NK-92 (cell line): Measurements from ENCODE around the gene LHX5.

ENCODE experiments used
- DNase-seq: peaks from one replicate; lab custom pipeline; 2025; ENCODE audit not compliant: unreplicated experiment; lab: John Stamatoyannopoulos, UW

Gene LHX5

DNA sequence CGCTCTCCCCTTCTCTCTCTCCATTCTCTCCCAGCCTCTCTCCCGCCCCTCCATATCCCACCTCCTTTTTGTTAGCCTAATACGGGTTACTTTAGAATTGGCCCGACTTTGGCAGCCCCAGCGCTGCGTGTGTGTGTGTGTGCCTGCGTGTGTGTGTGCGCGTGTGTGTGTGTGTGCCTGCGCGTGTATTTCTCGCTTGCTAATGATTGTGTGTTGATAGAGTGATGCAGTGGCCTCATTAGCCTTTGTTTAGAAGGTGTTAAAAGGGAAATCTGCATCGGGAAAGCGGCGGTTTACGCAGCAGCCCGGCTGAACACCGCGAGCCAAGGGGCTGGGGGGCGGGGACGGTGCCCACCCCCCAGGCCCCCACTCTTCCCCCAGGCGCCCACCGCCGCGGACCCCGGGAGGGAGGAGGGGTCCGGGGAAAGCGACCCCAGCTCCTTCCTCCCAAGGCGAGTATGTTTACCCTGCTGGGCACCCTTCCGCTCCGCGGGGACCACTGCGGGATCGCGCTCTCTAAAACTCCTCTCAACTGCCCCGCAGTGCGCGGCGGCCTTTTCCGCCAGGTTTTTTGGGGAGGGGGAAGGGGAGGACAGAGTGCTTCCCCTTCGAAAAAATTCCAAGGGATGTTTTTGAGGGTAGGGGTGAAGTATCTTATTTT, 6.8 kb upstream of the LHX5 start:
- DNase-seq: no peak

DNA sequence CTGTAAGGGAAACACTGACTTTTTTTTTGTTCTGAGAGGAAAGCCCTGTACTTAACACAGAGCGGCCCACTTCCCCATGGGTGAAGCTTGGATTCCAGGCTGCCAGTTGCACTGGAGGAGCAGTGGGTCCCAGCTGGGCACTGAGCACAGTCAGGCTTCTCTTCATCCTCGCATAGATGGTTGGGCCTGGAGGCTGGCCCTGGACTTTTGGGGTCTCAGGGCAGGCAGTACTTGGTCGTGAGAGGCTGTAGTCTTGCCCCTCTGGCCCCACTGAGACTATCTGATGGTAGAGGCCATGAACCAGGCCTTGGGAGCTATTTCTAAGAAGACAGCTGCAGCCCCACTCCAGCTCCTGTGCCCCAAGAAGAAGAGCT, 6.2 kb upstream of the LHX5 start:
- no peak for DNase-seq

DNA sequence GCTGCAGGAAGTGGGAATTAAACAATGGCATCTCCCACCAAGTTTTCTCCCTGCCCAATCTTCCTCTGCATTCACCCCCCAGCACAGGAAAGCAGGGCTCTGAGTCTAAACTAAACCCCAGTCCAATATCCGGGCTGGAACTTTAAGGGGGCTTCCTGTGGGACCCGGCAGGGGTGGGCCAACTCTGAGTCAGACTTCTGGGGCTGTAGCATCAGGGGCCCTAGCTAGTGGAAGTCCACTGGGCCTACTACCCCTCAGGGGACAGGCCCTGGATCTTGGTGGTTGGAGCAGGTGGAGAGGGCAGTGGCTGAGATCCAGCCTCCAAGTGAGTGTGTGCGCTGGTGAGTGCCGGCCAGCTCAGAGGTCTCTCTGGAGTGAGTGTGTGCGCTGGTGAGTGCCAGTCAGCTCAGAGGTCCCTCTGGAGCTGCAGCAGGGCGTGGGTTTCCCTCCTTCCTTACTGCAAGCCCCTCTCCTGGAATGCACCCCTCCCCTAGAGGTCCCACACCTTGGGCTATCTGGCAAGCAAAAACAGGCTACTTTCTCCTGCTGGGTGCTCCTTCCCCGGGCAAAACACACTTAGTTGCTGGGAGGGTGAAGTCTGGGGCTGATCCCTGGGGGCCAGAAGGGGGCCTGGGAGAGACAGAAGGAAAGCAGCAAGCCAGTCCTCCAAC, 5.6 kb upstream of the LHX5 start:
- no peak for DNase-seq

DNA sequence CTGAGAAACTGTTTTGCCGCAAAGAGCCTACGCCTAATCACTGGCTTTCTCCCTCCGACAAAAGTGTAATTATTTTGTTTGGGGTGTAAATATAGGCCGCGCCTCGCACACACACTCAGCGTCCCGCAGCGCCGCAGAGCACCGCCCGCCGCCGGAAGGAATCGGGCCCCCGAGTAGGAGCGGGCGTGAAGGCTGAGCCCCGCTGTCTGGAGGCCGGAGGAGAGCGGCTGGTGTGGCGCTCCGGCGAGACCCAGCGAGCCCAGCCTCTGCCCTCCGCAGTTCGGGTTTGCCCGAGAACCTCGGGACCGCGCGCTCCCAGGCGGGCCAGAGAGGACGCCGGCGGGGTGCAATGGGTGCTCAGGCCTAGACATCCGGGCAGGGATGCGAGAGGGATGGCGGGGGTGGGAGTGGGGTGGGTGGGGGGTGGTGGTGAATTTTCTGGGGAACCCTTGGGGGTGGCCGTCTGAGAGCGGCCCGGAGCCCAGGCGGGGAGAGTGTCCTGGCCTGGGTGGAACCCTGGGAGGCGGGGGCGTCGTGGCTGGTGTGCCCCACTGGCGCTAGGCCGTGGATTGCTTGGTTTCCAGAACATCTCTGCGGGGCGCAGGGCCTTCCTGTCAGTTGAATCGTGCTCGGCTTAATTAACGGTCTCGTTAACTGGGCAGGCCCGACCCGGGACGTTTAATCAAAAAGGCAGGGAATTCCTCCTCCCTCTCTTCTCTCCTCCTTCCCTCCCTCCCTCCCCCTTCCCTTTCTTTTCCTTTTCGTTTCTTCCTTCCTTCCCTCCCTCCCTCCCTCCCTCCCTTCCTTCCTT, 4.7 kb upstream of the LHX5 start:
- no peak for DNase-seq

DNA sequence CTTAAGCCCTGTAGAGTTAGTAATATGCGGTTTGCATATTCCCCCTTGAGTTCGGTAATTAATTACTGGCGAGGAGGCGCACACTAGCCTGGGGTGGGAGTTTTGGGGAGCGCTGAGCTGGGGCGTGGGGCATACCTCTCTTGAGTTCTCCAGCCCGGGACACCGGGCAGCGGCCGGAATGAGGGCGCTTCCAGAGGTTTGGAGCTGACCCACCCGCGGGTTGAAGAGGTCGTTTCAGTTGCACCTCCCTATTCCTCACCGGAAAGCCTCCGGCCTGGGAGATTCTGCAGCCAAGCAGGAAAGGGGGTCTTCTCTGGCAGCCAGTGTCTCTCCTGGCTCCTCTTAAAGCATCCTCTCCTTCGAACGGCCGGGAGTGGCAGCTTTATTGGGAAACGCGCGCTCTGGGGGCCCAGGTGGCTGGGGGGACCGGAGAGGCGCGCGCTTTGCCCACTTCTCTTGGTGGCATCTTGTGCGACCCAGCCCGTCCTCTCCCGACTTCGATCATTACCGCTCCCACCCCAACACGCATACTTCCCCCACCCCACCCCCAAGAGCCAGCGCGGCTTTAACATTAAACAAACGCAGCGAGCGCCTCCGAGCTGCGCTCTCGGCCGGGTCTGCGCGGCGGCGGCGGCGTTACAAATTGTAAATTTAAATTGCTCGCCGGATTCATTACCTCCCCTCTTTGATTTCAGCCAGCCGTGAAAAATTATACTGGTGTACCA, 3.9 kb upstream of the LHX5 start:
- DNase-seq: no peak

DNA sequence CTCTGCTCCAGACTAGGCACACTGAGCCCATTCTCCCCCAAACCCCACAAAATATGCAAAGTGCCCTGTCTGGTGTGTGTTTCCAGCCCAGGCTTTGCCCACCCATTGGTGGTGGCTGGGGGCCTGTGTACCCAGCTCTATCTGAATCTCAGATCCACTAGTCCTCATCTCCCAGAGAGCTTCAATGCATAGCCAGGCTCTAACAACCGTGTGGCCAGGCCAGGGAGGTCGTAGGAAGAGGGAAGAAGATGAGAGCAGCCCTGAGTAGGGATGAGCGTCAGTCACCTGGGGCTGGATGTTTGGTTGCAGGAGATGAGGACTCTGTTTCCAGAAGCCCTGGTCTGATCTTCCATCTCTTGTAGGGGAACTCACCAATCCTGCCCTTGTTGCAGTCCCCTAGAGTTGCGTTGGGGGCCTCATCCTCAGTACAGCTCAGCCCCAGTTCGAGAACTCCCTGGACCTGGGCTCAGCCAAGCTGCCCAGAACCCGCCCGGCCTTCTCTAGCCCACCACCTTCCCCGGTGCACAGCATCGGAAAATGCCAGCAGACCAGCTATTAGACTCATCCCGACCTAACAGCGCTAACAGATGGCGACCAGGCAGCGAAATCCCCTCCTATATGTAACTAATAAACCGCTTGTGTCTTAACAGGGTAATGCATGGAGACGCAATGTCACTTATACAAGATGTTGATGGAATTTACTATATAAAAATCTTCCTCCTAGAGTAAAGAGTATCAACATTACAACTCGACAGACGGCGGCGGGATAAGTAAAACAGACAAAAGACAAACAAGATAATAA, 3.2 kb upstream of the LHX5 start:
- no peak for DNase-seq

DNA sequence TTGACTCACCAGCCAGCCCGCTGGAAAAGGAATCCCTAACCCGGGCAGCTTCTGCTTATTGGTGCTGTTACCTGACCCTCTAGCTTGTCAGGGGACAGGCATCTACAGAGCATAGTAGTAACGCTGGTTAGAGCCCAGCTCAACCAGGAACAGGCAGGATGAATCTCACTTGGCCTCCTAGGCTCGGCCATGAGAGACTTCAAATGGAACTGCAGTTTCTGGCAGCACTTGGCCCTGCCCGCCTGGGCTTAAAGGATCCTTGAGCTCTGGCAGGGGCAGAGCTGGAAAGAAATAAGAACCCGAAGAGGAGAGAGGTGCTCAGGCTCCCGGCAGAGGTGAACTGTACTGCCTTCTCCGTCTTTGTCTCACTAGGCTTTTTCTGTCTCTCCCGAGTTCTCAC, 2.3 kb upstream of the LHX5 start:
- DNase-seq: no peak

DNA sequence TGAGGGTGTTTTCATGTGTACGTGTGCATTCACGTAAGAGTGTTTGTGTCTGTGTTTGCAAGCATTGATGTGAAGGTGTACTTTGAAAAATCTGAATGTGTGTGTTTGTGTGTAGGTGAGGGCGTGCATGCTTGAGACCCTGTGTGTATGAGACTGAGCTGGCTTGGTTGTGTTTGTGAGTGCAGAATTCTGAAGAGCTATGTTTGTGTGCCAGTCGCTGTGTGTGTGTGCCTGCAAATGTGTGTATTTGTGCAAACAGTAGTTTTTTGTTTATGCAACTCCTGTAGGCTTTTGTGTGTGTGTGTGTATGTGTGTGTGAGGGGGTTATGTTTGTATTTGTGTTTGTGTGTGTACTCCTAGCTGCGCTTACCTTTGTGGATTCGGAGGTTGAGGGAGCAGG, 1.7 kb upstream of the LHX5 start:
- no peak for DNase-seq

- no peak for DNase-seq
Measured at GRCh38 chr12:113472191-113473121, 785 bp upstream of the LHX5 start.

DNA sequence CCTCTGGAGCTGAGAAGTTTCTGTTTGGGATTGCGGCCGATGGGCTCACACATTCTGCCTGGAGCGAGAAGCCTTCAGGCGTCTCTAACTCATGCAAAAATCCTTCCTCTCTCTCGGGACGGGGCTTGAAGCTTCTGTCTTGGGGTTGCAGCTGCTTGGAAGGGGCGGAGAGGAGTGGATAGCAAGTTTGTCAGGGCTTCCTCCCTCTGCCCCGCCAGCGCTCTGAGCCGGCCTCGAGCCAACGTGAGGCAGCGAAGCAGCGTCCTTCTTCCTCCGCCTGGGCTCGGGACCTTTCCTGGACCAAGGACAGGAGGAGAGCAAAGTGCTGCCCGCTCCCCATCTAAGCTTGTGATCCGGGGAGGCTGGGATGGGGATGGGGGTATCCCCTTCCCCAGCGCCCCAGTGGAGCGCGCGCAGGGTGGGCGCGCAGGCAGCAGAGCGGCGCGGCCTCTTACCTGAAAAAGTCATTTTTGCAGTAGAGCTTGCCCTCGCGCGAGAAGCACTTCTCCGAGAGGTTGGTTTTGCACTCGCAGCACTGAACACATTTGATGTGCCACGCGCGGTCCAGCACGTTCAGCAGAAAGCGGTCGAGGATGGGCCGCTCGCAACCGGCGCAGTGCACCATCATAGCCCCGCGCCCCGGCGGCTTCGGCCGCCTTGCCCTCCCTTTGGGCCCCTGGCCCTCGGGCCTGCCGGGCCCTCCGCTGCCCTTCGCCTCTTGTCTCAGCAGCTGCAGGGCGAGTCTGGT, 626 bp downstream of the LHX5 start:
- no peak for DNase-seq

DNA sequence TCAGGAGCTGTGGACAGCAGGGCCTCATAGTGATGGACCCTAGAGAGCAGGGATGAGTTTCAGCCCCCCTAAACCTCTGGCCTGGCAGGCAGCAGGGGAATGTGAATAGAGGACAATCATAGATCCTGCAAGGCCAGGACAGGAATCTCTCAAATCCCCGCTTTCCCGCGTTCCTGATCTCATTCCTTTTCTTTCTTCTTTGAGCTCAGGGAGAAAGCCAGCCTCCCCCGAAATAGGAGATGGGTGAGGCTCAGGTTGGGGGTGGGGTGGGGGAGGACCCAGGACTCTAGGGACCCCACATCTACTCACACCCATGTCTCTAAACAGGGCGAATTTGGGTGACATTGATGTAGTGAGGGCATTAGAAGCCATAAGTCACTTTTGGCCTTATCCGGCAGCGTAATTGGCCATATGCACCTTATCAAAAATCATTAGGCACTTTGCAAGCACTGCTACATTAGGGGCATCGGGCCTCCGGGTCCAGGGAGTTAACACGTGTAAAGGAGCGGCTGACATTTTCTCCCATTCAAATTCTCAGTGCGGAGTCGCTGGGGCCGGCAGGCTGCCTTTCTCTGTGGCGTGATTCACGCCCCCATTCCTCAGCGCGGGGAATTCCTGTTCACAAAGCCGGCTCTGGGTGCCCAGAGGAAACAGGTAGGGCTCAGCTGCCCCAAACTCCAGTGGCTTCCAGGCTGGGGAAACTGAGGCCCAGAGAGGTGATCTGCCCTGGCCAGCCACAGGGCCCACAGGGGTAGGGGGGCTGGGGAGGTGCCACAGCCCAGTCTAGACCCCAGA, 1.5 kb downstream of the LHX5 start:
- DNase-seq: no peak

DNA sequence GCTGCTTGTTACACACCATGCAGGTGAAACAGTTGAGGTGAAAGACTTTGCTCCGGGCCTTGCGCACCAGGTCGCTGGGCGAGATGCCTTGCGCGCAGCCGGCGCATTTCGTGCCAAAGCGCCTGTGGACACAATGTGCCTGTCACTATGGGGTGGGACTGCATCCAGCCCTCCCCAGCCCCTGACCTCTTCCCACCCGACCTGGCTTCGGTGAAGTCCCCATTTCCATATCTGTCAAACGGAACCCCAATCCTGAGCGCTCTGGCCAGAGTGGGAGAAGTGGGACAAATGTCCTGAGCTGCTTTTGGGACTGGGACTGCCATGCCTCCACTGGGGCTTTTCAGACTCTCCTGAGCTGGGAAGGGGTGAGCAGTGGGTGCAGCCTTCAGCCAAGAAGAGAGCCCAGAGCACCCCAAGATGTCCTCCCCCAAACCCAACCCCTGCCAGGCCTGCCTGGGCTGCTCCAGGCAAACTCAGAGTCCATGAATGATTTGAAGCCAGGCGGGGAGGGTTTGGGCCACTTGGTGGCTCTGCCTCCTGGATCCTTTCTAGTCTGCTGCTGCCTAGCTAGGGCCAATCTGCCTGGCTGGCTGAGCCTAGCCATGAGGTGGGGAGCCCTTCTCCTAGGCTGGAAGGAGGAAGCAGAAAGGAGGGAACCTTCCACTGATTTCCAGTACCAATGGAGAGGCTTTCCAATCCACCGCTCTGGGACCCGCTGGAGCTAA, 2.3 kb downstream of the LHX5 start:
- DNase-seq: no peak

DNA sequence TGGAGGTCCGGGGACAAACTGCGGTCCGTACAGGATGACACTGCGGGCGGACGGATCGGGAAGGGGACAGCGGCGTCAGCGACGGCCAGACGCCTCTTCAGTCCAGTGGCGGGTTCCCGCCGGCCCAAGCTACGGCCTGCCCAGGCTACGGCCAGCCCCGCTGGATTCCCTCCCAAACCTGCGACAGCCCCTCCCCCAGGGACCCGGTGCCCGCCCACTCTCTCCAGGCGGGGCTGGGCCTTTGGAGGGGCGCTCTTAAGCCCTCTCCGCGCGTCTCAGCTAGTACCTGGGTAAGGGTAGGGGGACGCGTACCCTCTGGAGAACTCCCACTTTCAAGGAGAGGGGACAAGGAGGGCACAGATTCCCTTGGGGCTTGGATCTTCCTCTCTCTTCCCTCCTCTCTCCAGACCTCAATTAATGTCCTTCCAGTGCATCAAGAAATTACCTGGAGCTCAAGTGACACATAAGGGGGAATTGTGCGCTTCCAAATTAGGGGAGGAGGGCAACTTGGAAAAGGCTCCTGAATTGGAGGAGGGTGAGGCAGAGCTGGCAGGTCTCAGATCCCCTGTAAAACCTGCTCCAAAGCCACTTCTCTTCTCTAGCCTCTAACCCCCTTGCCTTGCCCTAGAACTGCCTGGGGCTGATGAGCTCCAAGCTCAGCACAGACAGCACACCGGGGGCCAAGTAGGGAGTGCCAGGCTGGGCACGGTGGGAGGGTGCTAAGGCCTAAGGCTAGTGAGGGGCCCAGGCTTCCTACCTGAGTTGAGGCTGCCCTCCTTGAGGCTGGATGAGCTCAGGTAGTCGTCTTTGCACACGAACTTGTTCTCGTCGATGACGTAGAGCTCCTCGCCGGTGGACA, 3.1 kb downstream of the LHX5 start:
- DNase-seq: no peak

GRCh38 chr12:113467502-113468364, 3.9 kb downstream of the LHX5 start:
- DNase-seq: no peak

DNA sequence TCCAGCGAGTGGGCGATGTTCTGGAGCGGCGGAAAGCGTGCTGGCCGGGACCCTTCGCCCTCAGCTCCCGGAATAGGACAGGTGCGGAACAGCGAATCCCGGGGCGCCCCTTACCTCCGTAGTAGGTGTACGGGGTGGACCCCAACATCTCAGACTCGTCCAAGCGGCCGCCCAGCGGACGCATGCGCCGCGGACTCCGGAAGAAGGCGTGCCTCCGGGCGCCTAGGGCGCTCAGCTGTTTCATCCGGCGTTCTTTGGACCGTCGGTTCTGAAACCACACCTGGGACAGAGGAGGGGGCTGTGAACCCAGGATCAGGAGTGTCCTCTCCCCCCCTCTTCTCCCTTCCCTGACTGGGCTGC, 4.5 kb downstream of the LHX5 start:
- DNase-seq: no peak
